Esophagus muscularis mucosa (tissue), 3 donors: Measurements from ENCODE around the gene IRAK2.
"Not testable (repeated sequence)": the region's sequence is repeated elsewhere in the genome, so short reads cannot be mapped to it uniquely, and the experiment has no call there.

ENCODE experiments used
- EP300 ChIP-seq: sonication (generic); formaldehyde crosslinking; IDR thresholded peaks from one replicate; pipeline ENCODE4 v1.6.1; 2017; ENCODE audit warnings: antibody characterized with exemption
- TF ChIP-seq, protein P1 (sequence below), 3 experiments: fragments of 200-600 bp in 2 of 3; fragments of 450-650 bp in 1 of 3; sonication (generic) in 2 of 3; IDR thresholded peaks; one replicate each; pipeline ENCODE4 v1.5.1; 2017 to 2019; ENCODE audit warnings: antibody characterized with exemption in 3 of 3, mild to moderate bottlenecking in 2 of 3, moderate library complexity in 1 of 3

DNA sequence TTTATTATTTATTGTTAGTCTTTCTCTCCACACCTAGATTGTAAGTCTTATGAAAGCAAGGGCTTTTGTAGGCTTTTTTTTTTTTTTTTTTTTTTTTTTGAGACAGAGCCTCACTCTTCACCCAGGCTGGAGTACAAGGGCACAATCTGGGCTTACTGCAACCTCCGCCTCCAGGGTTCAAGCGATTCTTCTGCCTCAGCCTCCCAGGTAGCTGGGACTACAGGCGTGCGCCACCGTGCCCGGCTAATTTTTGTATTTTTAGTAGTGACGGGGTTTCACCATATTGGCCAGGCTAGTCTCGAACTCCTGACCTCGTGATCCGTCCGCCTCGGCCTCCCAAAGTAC, 546 bp upstream of the IRAK2 start:
- TF ChIP-seq, protein P1, sequence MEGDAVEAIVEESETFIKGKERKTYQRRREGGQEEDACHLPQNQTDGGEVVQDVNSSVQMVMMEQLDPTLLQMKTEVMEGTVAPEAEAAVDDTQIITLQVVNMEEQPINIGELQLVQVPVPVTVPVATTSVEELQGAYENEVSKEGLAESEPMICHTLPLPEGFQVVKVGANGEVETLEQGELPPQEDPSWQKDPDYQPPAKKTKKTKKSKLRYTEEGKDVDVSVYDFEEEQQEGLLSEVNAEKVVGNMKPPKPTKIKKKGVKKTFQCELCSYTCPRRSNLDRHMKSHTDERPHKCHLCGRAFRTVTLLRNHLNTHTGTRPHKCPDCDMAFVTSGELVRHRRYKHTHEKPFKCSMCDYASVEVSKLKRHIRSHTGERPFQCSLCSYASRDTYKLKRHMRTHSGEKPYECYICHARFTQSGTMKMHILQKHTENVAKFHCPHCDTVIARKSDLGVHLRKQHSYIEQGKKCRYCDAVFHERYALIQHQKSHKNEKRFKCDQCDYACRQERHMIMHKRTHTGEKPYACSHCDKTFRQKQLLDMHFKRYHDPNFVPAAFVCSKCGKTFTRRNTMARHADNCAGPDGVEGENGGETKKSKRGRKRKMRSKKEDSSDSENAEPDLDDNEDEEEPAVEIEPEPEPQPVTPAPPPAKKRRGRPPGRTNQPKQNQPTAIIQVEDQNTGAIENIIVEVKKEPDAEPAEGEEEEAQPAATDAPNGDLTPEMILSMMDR (IDR thresholded peaks at IDR 0.05): not testable (repeated sequence)
- TF ChIP-seq EP300: not testable (repeated sequence)
